Measurements from ENCODE around the gene THEMIS2.

DNA sequence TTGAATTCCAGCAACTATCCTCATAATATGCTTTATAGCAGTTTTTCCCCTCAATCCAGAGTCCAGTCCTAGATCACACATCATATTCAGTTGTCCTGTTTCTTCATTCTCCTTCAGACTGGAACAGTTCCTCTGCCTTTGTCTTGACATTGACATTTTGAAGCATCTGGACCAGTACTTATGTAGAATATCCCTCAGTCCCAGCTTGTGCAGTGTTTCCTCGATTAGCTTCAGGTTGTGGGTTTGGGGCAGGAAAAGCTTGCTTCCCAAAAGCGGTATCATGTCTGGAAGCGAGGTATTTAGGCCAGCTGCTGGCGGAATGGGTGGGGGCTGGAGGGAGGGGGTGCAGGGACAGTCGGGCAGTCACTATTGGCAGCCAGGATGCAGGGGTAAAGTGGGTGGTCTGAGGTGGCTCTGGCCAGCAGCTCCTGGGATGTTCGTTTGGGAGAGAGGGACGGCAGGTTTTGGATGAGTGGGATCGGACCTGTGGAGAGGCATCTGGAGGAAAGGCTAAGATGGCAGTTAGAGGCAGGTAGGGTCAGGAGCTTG lies 6.5 kb downstream of the THEMIS2 start:
- no peak for TF ChIP-seq POLR2A (IDR thresholded peaks at IDR 0.05)
- TF ChIP-seq, protein P1, sequence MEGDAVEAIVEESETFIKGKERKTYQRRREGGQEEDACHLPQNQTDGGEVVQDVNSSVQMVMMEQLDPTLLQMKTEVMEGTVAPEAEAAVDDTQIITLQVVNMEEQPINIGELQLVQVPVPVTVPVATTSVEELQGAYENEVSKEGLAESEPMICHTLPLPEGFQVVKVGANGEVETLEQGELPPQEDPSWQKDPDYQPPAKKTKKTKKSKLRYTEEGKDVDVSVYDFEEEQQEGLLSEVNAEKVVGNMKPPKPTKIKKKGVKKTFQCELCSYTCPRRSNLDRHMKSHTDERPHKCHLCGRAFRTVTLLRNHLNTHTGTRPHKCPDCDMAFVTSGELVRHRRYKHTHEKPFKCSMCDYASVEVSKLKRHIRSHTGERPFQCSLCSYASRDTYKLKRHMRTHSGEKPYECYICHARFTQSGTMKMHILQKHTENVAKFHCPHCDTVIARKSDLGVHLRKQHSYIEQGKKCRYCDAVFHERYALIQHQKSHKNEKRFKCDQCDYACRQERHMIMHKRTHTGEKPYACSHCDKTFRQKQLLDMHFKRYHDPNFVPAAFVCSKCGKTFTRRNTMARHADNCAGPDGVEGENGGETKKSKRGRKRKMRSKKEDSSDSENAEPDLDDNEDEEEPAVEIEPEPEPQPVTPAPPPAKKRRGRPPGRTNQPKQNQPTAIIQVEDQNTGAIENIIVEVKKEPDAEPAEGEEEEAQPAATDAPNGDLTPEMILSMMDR (IDR thresholded peaks at IDR 0.05), result no peak
